PFSK-1 (cell line): ENCODE data around the gene MTMR12.

Experiments
- FOXP2 ChIP-seq: optimal IDR thresholded peaks from 2 replicates; pipeline ENCODE3; 2011; ENCODE audit warnings: borderline replicate concordance, control low read depth, inconsistent platforms; ENCODE audit not compliant: insufficient read depth; ENCODE audit errors: extremely low read length, extremely low read depth
- POLR2AphosphoS5 ChIP-seq: IDR thresholded peaks from 2 replicates; pipeline ENCODE4 v1.6.1; 2012; ENCODE audit warnings: low read depth, mild to moderate bottlenecking, control low read depth, low read length, moderate library complexity
- SIN3A ChIP-seq: IDR thresholded peaks from 2 replicates; pipeline ENCODE4 v1.6.1; 2012; ENCODE audit warnings: mild to moderate bottlenecking, low read length, moderate library complexity, borderline replicate concordance; ENCODE audit not compliant: insufficient read depth
- TAF1 ChIP-seq: IDR thresholded peaks from 2 replicates; pipeline ENCODE4 v1.6.1; 2012; ENCODE audit warnings: low read length, control low read depth, borderline replicate concordance; ENCODE audit not compliant: insufficient read depth
- TF ChIP-seq, protein P1 (sequence below), 2 experiments: IDR thresholded peaks; 2 replicates each; pipeline versions ENCODE4 v1.6.1 to v1.8.0; 2011 to 2012; ENCODE audit warnings: low read depth in 2 of 2, low read length in 2 of 2, control low read depth in 1 of 2, inconsistent platforms in 1 of 2, mild to moderate bottlenecking in 1 of 2, moderate library complexity in 1 of 2; ENCODE audit not compliant: insufficient read depth in 1 of 2

The MTMR12 gene

GRCh38 chr5:32279786-32280185 lies 33.0 kb downstream of the MTMR12 start:
- TF ChIP-seq FOXP2 (no peak), TAF1 (no peak), POLR2AphosphoS5 (no peak), SIN3A (no peak)
- TF ChIP-seq, protein P1, sequence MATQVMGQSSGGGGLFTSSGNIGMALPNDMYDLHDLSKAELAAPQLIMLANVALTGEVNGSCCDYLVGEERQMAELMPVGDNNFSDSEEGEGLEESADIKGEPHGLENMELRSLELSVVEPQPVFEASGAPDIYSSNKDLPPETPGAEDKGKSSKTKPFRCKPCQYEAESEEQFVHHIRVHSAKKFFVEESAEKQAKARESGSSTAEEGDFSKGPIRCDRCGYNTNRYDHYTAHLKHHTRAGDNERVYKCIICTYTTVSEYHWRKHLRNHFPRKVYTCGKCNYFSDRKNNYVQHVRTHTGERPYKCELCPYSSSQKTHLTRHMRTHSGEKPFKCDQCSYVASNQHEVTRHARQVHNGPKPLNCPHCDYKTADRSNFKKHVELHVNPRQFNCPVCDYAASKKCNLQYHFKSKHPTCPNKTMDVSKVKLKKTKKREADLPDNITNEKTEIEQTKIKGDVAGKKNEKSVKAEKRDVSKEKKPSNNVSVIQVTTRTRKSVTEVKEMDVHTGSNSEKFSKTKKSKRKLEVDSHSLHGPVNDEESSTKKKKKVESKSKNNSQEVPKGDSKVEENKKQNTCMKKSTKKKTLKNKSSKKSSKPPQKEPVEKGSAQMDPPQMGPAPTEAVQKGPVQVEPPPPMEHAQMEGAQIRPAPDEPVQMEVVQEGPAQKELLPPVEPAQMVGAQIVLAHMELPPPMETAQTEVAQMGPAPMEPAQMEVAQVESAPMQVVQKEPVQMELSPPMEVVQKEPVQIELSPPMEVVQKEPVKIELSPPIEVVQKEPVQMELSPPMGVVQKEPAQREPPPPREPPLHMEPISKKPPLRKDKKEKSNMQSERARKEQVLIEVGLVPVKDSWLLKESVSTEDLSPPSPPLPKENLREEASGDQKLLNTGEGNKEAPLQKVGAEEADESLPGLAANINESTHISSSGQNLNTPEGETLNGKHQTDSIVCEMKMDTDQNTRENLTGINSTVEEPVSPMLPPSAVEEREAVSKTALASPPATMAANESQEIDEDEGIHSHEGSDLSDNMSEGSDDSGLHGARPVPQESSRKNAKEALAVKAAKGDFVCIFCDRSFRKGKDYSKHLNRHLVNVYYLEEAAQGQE (IDR thresholded peaks at IDR 0.05; ENCODE audit: insufficient read depth in 1 of 2, low read depth in 2 of 2, low read length in 2 of 2): no peak

GRCh38 chr5:32279223-32279622 lies 33.5 kb downstream of the MTMR12 start:
- no peak for TF ChIP-seq TAF1
- TF ChIP-seq FOXP2: no peak
- TF ChIP-seq SIN3A: no peak
- TF ChIP-seq, protein P1 (IDR thresholded peaks at IDR 0.05; ENCODE audit: insufficient read depth in 1 of 2, low read depth in 2 of 2, low read length in 2 of 2): no peak
- no peak for TF ChIP-seq POLR2AphosphoS5

DNA sequence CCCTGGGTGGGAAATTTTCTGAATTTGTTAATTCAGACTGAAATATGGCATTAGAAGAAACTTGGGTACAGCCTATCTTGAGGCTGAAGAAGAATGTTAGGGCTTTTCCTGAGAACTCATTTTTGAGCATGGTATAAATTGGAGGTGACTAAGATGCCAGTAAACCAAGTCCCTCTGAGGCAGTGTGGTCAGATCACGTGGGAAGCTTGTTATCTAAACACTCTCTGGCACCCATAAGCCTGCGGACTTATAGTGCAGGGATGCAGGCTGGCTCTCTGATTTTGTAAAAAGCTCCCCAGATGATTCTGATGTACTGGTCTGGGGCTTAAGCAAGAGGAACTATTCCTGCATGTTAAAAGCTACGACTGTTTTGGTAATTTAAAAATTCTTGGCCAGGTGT lies 34.3 kb downstream of the MTMR12 start:
- TF ChIP-seq, protein P1 (IDR thresholded peaks at IDR 0.05; ENCODE audit: insufficient read depth in 1 of 2, low read depth in 2 of 2, low read length in 2 of 2): no peak
- TF ChIP-seq TAF1 (no peak), SIN3A (no peak), POLR2AphosphoS5 (no peak), FOXP2 (no peak)

- TF ChIP-seq, protein P1 (IDR thresholded peaks at IDR 0.05; ENCODE audit: insufficient read depth in 1 of 2, low read depth in 2 of 2, low read length in 2 of 2): no peak
- no peak for TF ChIP-seq POLR2AphosphoS5
- TF ChIP-seq TAF1: no peak
- TF ChIP-seq SIN3A: no peak
- TF ChIP-seq FOXP2: no peak
Measured at GRCh38 chr5:32277798-32278197, 34.9 kb downstream of the MTMR12 start.
